Measurements from ENCODE around the gene MRPL47.

DNA sequence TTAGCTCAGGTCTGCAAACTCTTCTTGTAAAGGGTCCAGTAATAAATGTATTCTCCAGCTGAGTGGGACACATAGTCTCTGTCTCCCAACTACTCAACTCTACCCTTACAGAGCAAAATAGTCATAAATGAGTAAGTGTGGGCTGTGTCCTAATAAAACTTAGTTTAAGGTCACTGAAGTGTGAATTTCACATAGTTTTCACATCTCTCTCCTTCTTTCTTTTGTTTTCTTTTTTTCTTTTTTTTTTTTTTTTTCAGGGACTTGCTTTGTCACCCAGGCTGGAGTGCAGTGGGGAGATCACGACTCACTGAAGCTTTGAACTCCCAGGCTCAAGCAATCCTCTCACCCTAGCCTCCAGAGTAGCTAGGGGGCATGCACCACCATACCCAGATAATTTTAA lies 43.6 kb downstream of the MRPL47 start:
- no peak for TF ChIP-seq EZH2phosphoT487 (IDR thresholded peaks at IDR 0.05; ENCODE audit: insufficient read depth, low read depth)
- TF ChIP-seq EZH2 (IDR thresholded peaks at IDR 0.05; ENCODE audit: insufficient read depth, poor library complexity, severe bottlenecking), result no peak
